Fibroblast of skin of abdomen (primary cell): ENCODE measurements around the gene DCAF5.
"Not testable (repeated sequence)": the region's sequence is repeated elsewhere in the genome, so short reads cannot be mapped to it uniquely, and the experiment has no call there.

ENCODE experiments used
- DNase-seq: peaks from one replicate; pipeline ENCODE4 v3.0.0-alpha.2; 2013

Gene DCAF5

DNA sequence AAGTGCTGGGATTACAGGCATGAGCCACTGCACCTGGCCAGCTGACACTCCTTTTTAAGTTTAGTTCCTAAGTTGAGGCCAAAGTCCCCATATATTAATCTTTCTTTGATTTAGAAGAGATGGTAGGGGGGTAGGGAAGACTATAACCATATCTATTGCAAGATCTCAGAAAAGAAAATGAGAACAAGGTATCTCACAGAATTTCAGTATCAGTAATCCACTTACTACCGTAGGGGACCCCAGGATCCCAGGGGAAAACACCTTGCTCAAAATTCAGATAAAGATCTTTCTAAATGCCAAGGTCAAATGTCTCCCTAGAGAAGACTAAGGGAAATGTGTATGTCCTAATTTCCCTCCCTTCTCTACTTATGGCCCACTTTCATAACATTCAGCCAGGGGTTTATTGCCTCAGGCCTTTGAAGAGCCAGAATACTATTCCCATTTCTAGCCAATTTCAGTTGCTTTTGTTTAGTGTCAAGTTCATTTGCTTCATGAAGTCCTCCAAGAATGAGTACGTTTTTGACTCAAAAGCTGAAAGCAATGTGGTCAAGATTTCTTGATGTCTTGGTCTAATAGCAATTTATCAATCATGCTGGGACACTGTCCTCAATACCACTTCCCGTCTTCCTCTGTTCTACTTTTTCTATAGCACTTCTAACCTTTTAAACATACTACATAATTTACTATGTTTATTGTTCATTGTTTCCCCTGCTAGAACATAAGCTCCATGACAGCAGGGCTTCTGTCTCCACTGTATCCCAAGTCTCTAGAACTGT, 86.3 kb downstream of the DCAF5 start:
- DNase-seq, result no peak

DNA sequence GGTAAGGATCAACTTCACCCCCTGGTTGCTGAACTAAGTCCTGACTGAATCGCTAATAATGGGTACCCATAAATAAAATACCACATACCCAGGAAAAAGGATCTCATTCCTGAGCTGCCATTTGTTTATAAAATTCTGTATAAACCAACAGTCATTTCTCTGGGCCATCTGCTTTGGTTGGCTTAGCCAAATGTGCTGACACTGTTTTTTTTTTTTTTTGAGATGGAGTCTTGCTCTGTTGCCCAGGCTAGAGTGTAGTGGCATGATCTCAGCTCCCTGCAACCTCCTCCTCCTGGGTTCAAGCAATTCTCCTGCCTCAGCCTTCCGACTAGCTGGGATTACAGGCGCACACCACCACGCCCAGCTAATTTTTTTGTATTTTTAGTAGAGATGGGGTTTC, 87.0 kb downstream of the DCAF5 start:
- not testable (repeated sequence) for DNase-seq

DNA sequence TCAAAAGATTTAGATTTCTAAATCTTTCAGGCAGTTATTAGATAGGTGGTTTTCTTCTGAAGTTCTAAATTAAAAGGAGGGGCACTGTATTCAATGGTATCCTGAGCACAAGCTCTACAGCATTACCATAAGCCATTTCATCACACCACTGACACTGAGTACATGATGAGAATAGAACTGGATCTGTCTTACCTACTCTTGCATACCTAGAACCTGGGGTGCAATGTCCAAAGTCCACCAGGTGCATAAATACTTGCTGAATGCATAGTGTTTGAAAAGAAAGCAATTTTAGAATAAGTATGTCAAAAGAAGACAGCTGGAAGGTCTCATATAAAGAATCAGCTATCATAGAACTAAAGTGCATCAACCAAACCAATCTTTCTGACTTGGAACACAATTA, 88.3 kb downstream of the DCAF5 start:
- no peak for DNase-seq

DNA sequence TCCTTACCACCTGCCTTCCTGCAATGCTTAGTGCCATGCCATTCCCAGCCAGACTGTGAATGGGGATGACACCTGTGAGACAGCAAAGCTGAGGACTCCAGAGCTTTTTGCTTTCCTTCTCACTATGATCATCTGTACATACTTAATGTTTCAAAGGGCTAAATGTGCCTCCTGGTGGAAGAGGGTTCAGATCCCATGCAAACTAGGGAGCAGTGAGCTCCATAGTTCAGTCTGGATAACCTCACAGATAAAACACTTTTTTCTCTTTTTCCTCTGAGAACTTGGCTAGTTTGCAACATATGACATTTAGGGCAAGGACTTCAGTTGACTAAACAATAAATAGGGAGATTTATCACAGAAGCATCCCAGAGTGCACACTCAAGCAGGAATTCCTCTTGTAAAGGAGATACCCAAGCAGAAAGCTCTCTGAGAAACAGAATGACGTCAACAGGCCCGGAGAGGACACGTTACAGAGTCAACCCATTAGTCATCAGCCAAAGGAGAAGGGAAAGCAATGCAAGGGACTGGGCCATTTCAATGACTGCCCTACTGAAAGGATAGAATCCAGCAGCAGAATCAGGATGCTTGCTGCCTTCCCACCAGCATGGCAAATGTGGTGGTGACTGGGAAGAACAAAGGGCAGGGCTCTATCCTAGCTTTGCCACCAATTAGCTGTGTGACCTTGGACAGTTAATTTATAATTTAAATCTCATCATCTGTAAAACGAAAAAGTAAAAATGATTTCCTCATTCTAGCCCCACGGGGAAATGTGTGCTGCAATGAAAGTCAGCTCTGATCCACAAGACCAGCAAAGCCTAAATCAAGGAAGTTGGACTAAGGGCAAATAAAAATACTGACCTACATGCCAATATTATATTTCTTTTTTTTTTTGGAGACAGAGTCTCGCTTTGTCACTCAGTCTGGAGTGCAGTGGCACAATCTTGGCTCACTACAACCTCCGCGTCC, 93.0 kb downstream of the DCAF5 start:
- DNase-seq, result peak; percentile 92

DNA sequence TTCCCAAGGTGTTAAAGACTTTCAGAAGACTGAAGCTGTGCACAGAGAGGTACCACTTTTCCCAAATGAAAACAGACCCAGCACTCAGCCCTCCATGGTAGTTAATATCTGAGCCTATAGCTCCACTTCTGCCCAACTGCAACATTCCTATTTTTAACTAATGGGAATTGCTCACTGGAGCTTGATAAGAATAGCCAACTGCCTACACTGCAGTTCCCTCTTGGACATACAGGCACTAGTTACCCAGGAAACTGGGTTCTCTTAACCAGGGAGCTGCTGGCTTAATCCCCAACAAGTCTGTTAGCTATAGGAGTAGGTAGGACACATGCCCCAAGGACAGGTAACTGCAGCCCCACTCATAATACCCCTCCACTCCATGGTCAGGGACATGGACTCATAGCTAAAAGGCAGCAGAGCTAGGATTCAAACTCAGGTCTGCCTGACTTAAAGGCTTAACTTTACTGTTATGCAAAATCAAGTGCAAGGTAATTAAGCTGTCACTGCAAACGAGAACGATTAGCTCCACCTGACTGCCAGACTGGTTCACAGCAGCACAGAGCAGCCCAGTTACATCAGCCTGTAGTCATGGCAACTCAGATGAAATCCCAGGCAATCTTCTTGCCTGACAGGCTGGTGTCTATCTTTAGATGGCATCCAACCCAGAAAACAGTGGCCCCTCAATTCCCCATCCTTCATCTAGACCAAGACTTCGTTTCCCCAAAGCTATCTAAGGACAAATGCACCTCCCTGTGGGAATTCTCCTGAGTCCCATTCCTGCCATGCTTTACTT, 96.7 kb downstream of the DCAF5 start:
- DNase-seq, result peak; percentile 80

DNA sequence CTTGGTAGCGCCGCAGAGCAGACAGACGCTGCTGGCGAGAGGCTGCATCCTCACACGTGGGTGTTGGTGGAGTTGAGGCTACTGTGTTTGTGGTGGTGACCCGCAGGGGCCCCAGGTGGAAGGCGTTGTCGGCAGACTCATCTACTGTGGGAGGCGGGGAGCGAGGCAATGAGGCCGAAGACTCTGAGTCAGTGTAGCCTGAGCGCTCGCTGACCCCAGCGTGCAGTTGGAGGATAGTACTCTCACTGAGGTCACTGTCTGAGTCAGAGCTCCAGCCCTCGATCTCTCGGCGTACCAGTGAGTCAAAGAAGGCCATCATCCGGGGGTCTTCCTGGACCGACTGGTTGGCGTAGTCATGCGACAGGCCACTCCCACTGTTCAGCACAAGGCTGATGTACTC, 97.8 kb downstream of the DCAF5 start:
- DNase-seq, result peak; percentile 66

DNA sequence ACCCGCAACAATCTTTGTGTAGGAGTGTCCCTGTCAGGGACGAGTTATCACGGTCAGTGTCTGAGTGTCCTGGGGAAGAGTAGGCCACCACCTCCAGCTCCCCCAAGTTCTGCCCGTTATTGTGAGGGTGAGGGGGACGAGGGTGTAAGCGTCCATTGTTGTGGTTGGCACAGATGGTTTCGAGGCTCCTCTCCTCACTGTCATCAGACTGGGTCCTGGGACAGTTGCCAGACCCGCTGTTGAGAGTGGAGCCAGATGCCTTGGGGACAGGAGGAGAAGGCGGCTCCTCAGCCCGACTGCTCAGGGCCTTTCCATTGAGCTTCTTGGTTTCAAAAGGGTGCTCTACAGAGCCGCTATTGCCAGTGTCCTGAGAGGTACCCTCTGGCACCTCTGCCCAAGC, 98.9 kb downstream of the DCAF5 start:
- DNase-seq, result no peak

DNA sequence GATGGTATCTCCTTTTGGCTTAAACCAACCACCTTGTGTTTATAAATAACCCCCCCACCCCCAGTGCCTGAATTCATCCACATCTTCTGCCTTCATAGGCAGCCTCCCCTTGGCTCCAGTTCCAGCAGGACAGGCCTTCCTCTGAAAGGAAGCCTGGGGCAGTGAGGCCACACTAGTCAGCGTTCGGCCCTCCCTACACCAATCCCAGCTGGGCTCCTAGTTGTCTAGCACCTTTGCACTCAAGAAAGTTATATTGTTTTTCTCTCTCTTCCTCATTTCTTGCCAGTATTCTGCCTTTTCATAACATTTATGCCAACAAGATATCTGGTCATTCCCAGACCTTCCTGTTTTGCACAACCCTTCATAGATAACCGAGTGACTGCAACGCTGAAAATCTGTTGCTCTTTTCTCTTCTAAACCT, 100.7 kb downstream of the DCAF5 start:
- DNase-seq, result no peak

DNA sequence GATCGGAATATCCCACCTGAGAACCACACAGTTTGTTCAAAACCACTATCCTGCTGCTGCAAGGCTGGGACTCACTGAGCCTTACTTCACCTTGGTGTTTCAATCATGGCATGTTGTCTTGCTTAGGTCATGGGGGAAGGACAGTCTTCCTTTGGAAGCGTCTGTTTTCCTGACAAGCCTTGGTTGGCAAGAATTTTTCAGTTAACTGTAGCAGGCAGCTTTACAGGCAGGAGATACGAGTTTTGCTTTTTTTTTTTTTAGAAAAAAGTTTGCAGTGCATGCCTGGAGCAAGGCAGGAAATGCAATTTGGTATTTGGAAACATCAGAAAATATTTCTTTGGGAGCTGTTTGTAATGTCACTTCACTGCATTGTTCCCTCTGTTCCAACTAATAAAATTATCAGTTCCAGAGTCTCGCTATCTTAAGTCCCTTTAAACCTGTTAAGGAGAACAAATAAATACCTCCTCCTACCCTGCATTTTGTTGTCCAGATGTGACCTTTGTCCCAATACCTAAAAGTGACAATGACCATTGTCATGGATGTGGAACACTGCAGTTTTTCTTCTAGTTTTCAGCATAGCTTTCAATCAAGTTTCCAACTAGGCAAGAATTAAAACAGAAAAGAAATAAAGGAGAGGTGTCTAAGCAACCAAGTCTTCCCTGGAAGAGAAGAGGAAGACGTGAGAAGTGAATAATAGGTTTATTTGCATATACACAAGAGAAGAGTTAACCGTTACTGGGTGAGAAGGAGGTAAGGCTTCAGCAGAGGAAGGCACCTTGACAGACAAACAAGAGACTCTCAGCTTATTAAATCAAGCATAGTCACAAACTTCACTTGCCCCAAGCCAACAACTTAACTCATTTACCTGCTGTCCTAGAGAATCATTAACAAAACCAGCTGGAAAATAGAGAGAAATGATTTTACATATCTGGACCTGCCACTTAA, 102.4 kb downstream of the DCAF5 start:
- no peak for DNase-seq

DNA sequence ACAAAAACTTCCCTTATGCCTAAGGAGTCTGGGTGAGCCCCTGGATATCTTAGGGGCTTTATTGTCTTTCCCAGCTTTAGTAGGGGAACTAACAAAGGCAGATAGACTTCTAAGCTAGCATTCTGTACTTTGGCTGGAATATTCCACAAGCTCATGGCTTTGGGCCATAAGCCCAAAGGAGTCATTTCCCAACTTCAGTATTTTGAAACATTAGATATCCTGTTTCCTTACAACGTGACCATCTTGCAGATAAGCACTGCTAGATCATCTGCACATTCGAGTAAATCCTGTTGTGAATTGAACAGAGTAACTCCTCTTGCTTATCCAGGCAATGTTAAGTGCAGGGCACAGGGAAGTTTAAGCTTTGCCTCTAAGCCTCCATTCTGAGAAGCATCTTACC, 103.2 kb downstream of the DCAF5 start:
- peak; percentile 58 for DNase-seq

DNA sequence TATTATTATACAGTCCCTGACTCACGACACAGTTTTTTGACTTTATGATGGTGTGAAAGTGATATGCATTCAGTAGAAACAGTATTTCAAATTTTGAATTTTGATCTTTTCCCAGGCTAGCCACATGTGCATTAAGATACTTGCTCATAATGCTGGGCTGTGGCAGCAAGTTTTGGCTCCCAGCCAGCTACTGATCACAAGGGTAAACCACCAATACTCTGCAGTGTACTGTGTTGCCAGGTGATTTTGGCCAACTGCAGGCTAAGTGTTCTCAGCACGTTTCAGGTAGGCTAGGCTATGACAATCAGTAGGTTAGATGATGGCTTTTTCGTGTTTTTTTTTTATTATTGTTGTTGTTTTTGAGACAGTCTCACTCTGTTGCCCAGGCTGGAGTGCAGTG, 104.5 kb downstream of the DCAF5 start:
- no peak for DNase-seq

DNA sequence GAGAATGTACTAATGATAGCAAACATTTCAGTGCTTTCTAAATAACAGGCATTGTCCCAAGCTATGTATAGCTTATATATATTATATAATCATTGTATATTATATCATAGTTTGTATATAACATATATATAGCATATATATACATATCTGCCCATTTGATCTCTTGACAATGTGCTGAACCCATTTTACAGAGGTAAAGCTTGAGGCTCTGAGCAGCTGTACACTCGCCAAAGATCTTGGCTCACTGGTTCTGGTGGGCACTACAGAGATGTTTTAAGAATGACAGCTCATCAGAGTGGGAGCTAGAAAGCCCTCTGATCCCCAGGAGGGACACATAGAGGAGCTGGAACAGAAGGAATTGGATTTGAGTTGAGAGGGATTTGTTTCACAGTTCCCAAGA, 105.7 kb downstream of the DCAF5 start:
- no peak for DNase-seq

DNA sequence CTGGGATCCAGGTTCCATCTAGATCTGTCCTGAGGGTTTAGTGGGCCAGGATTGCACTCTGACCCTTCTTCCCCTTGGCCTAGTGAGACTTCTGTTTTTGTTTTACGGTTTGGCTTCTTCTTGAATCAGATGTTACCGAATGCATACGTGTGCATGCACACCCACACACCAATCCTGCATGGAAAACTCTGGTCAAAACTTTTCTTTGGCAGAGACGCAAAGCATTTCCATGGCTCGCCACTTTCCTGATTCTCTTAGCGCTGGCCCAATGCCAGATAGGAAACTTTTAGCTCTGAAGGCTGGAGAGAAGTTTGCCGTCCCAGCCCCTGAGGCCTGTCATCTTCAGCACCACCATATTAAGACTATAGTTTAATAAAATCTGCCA, 106.5 kb downstream of the DCAF5 start:
- DNase-seq, result peak; percentile 69

DNA sequence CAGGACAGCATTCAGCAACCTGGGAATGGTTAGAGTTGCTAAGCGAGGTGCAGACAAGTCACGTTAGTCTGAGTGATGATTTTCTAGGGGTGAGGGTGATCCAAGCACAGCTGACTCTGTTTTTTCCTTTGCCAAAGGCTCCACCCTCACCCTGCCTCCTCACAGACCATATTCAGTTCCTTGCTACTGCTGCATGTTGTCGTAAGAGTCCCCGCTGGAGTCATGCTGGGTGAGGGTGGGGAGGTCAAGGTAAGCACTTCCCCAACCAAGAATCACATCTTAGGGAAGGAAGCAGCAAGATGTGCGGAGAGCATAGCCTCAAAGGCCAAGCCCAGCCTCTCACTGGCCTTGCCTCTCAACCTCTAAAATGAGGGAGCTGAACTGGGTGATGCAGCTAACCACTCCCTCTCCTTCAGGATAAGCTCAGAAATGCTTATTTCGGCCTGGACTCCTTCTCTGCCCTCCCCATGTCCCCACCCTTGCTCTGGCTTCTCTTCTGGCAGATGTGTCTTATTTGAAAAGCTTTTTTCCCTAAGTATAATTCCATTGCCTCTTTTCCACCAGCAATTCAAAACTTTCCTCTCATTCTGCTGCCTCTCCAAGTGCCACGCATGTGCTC, 107.0 kb downstream of the DCAF5 start:
- DNase-seq, result peak; percentile 57

DNA sequence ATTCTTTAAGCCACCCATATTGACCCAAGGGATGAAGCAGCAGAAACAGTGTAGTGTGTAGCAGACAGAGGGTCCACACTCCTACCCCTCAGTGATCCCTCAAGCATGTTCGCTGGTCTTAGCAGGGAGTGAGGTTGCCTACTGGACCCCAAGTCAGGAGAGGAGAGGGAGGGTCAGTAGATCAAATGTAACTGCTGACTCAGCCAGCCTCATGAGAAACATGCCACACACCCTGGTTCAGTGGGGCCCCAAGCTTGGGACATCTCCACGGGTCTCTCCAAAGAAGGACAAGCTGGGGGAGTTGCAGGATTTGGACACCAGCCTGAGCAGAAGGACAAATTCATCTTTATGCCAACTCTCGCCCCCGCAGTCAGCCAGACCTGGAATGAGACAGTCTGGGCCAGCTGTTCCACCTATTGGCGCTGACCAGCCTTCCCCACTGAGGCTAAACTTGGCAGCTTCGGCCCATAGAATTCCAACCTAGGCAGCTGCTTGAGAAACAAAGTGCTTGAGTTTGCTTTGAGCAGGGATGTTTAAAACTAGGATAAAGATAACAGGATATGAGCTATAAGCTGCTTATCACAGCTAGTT, 107.9 kb downstream of the DCAF5 start:
- DNase-seq, result no peak

DNA sequence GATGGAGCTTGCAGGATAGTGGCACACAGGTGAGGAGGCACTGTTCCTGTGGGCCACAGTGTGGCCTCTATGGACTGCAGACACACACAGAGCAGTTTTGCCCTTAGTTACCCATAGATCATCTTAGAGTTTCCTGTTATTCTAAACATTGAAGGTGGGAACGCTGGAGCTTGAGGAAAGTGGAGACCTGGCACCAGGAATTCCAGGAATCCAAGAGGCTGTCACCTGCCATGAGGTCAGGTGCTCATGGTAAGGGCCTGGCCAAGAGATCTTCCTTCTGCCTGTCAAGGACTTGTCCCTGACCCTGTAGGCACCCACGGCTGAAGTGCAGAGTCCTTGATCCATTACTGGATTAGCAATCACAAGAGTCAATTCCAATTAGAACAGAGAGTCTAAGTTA, 108.6 kb downstream of the DCAF5 start:
- DNase-seq, result no peak

DNA sequence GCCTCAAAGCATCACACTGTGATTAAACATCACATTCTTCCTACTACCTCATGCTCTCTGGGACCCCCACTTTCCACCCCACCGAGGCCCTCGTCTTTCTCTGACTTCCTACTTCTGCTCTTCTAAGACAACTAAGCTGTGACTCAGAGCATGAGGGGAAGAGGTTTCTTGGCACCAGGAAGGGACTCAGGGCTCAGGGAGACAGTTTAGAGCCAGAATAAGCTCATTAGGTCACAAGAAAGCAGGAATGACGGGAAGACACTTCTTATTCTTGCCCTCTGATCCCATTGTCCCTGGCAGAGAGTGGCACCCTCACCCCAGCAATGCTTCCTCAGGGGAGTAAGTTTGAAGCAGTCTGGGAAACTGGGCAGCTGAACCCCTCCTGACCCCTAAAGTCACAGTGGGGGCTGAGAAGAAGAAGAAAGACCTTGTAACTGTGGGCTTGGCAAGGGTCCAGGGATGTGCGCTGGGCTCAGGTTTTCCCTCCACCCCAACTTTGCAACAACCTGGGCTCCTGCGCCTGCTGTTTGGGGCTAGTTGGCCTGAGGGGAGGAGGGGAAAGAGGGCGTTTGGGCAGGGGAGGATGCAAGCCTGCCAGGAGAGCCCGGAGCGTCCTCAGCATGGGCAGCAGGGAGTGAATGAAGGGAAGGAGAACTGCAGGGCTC, 109.2 kb downstream of the DCAF5 start:
- DNase-seq, result peak; percentile 66

DNA sequence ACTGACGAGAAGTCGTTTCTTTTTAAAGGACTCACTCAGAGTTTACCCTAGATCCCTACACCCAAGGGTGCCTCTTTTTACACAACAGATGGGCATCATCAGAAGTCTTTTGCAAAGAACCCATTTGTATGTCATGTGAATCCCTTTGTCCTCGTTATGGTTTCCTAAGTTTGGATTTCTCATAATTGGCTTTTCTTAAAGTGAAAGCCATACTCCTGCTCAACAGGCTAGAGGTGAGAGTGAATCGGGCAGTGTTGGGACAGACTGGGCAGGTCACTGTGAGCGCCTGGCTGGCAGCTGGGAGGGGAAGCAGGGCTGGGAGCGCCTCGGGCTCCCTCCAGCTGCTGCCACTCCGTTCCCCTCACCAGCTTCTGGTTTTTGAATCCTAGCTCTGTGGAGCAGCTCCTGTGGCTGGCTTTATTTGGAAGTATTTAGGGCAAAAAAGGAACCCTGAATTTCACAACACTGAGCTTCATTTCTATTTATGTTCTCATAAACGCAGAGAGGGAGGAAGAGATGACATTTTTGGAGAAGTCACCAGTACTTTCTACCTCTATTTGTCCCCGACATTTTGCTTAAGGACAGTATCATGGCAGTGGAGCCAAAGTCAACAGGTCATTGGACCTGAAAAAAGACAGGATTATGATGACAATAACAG, 110.0 kb downstream of the DCAF5 start:
- no peak for DNase-seq

DNA sequence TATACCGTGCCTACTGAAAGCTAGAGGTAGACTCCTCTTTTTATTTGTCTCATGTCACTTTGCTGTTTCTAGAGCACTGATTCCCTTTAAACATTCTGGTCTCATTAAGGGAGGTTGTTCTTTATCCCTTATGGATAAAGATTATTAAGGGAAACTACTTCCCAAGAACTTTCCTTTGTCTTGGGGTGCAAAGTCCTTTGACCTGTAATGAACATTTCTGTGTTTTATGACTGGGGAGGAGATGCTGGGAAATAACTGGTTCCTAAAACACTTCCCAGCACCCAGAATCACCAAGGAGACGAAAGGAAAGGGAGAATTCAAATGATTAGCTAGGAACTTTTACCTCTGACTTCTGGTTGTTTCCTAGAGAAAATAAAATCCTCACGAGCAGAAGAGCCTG, 110.6 kb downstream of the DCAF5 start:
- no peak for DNase-seq

DNA sequence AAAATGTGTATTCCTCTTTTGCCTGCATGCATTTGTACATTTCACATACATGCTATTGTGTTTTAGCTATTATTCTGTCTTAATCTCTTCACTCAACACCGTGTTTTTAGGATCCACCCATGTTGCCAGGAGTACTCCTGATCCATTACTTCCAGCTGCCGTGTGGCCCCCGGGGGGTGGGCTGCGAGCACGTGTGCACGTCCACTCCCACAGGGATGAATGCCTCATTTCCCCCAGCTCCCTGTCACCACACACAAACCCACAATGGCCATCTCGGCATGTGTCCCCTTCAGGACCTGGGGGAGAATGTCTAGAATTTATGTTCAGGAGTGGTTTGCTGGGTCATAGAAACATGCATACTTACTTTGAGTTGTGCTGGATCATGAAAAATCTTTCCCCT, 111.1 kb downstream of the DCAF5 start:
- no peak for DNase-seq
